Upper lobe of left lung (tissue), 6 donors: ENCODE data around the gene CACHD1. TPM values are rescaled to one million over a fixed set of nuclear protein-coding genes. Genes with fewer than 3 reads are reported as not detected.

Source experiments
- ATAC-seq, 2 donors: fragments of 200-7000 bp; cut with Tn5 transposase; one replicate each; pipeline ENCODE4 v1.9.1; 2022; ENCODE audit warnings: mild to moderate bottlenecking in 2 of 2, moderate library complexity in 2 of 2; ENCODE audit not compliant: low FRiP score in 2 of 2
- DNase-seq, 2 donors: peaks; one replicate each; pipeline ENCODE4 v3.0.0-alpha.2; 2019 to 2020
- H3K27ac ChIP-seq, 4 donors: fragments of 200-600 bp; sonication (generic); one replicate each; pipeline ENCODE4 v1.5.1; 2016 to 2019
- H3K27me3 ChIP-seq, 4 donors: fragments of 200-600 bp; sonication (generic); one replicate each; pipeline ENCODE4 v1.5.1; 2017 to 2019
- H3K36me3 ChIP-seq, 4 donors: fragments of 200-600 bp; sonication (generic); one replicate each; pipeline ENCODE4 v1.5.1; 2016 to 2019
- H3K4me1 ChIP-seq, 4 donors: fragments of 200-600 bp; sonication (generic); one replicate each; pipeline ENCODE4 v1.5.1; 2018 to 2019
- H3K4me3 ChIP-seq, 4 donors: fragments of 200-600 bp; sonication (generic); one replicate each; pipeline ENCODE4 v1.5.1; 2017 to 2019; ENCODE audit warnings: mild to moderate bottlenecking in 2 of 4, moderate library complexity in 1 of 4
- H3K9me3 ChIP-seq, 4 donors: fragments of 200-600 bp; sonication (generic); one replicate each; pipeline ENCODE4 v1.5.1; 2018 to 2019
- CTCF ChIP-seq, 6 experiments: fragments of 450-650 bp in 4 of 6; fragments of 200-600 bp in 2 of 6; sonication (generic) in 2 of 6; IDR thresholded peaks; one replicate each; pipeline ENCODE4 v1.5.1; 2016 to 2019; ENCODE audit warnings: antibody characterized with exemption in 6 of 6
- EP300 ChIP-seq, 4 donors: sonication (generic); formaldehyde crosslinking; IDR thresholded peaks; one replicate each; pipeline ENCODE4 v1.5.1; 2017; ENCODE audit warnings: antibody characterized with exemption in 4 of 4, control low read depth in 2 of 4
- POLR2A ChIP-seq, 4 donors: fragments of 450-650 bp; IDR thresholded peaks; one replicate each; pipeline ENCODE4 v1.5.1; 2016 to 2017; ENCODE audit warnings: antibody characterized with exemption in 4 of 4, mild to moderate bottlenecking in 2 of 4
- POLR2AphosphoS5 ChIP-seq, 2 donors: sonication (generic); formaldehyde crosslinking; IDR thresholded peaks; one replicate each; pipeline ENCODE4 v1.5.1; 2017; ENCODE audit warnings: antibody characterized with exemption in 2 of 2
- WGBS, 2 donors: methylation state at CpG; one replicate each; pipeline ENCODE4 v1.1.5; 2017 to 2018; 5-methylcytosine and 5-hydroxymethylcytosine counted together
- total RNA-seq, 6 donors: library from RNA; depleted of rRNA in 4 of 6; stranded (reverse); fragments of >200 nt in 4 of 6; gene quantifications; one replicate each; pipeline versions ENCODE4 v1.1.0 to v1.2.1, GENCODE V29; 2016 to 2021
- donor health status: DM: no; HTN: no; CAD: no; lungs with moderate emphysema.
- donor health status: DM: no; HTN: yes; CAD: no; lungs with severe emphysema.

Gene CACHD1
- total RNA-seq, 6 donors from 2014 or later = 7.3 to 26.3 (median 22.9) TPM

GRCh38 chr1:64691626-64692025 lies 221.7 kb downstream of the CACHD1 start:
- H3K36me3 ChIP-seq = peaks cover 0 to 8% (median 0%) of the 10 kb centered on the region in 4 donors
- H3K9me3 ChIP-seq = no peaks in the 10 kb centered on the region
- H3K4me1 ChIP-seq = peaks cover 10 to 16% (median 15%) of the 10 kb centered on the region in 4 donors
- H3K27me3 ChIP-seq = no peaks in the 10 kb centered on the region
- DNase-seq (no peak), ATAC-seq (no peak)
- no peak overlapping the region for H3K4me3 ChIP-seq
- TF ChIP-seq EP300 (IDR thresholded peaks at IDR 0.05) (no peak), CTCF (IDR thresholded peaks at IDR 0.05) (no peak), POLR2AphosphoS5 (IDR thresholded peaks at IDR 0.05) (no peak), POLR2A (IDR thresholded peaks at IDR 0.05) (no peak)
- 60 to 69% methylated on average over 7 of the region's 7 CpGs for WGBS, 2 donors
- no peak overlapping the region for H3K27ac ChIP-seq

GRCh38 chr1:64692911-64693310 lies 223.0 kb downstream of the CACHD1 start:
- 0 to 35% methylated on average over 1 of the region's 1 CpG for WGBS, 2 donors
- H3K27me3 ChIP-seq = no peaks in the 10 kb centered on the region
- H3K4me1 ChIP-seq = peaks cover 0 to 3% (median 2%) of the 10 kb centered on the region in 4 donors
- TF ChIP-seq POLR2A (IDR thresholded peaks at IDR 0.05) (no peak), POLR2AphosphoS5 (IDR thresholded peaks at IDR 0.05) (no peak), EP300 (IDR thresholded peaks at IDR 0.05) (no peak), CTCF (IDR thresholded peaks at IDR 0.05) (no peak)
- H3K27ac ChIP-seq = no peak overlapping the region
- no peak overlapping the region for H3K4me3 ChIP-seq
- no peak for ATAC-seq
- H3K36me3 ChIP-seq = peaks cover 0 to 8% (median 0%) of the 10 kb centered on the region in 4 donors
- H3K9me3 ChIP-seq = no peaks in the 10 kb centered on the region
- no peak for DNase-seq

GRCh38 chr1:64693406-64693805 lies 223.5 kb downstream of the CACHD1 start:
- no peak overlapping the region for H3K4me3 ChIP-seq
- DNase-seq (no peak), ATAC-seq (no peak)
- no peaks in the 10 kb centered on the region for H3K9me3 ChIP-seq
- H3K36me3 ChIP-seq = peaks cover 0 to 8% (median 0%) of the 10 kb centered on the region in 4 donors
- no peak overlapping the region for H3K27ac ChIP-seq
- WGBS, 2 donors = 88 to 91% methylated on average over 5 of the region's 5 CpGs
- H3K27me3 ChIP-seq = no peaks in the 10 kb centered on the region
- no peak for TF ChIP-seq POLR2AphosphoS5 (IDR thresholded peaks at IDR 0.05)
- no peak for TF ChIP-seq CTCF (IDR thresholded peaks at IDR 0.05)
- TF ChIP-seq EP300 (IDR thresholded peaks at IDR 0.05) = no peak
- no peak for TF ChIP-seq POLR2A (IDR thresholded peaks at IDR 0.05)
- no peaks in the 10 kb centered on the region for H3K4me1 ChIP-seq

- no peak overlapping the region for H3K4me3 ChIP-seq
- H3K4me1 ChIP-seq = no peaks in the 10 kb centered on the region
- no peaks in the 10 kb centered on the region for H3K9me3 ChIP-seq
- peaks cover 0 to 3% (median 0%) of the 10 kb centered on the region in 4 donors for H3K36me3 ChIP-seq
- H3K27me3 ChIP-seq = no peaks in the 10 kb centered on the region
- ATAC-seq = no peak
- WGBS, 2 donors = 87 to 94% methylated on average over 3 of the region's 3 CpGs
- no peak for DNase-seq
- TF ChIP-seq POLR2AphosphoS5 (IDR thresholded peaks at IDR 0.05) (no peak), CTCF (IDR thresholded peaks at IDR 0.05) (no peak)
- H3K27ac ChIP-seq = no peak overlapping the region
Observed at GRCh38 chr1:64696879-64697278, 226.9 kb downstream of the CACHD1 start.

GRCh38 chr1:64699327-64699726 lies 229.4 kb downstream of the CACHD1 start:
- Histone ChIP-seq H3K4me1 (no peaks in the 10 kb centered on the region), H3K9me3 (no peaks in the 10 kb centered on the region), H3K36me3 (no peaks in the 10 kb centered on the region), H3K4me3 (no peak overlapping the region), H3K27me3 (no peaks in the 10 kb centered on the region), H3K27ac (no peak overlapping the region)
- no peak for ATAC-seq
- no peak for DNase-seq
- no peak for TF ChIP-seq POLR2AphosphoS5 (IDR thresholded peaks at IDR 0.05)
- TF ChIP-seq POLR2A (IDR thresholded peaks at IDR 0.05) = no peak
- TF ChIP-seq EP300 (IDR thresholded peaks at IDR 0.05) = no peak
- 68 to 80% methylated on average over 8 of the region's 8 CpGs for WGBS, 2 donors
